HepG2 (cell line): ENCODE measurements around the gene RNPEPL1. TPM values are rescaled to one million over a fixed set of nuclear protein-coding genes. Genes with fewer than 3 reads are reported as not detected.

Experiments used
- ATAC-seq: fragments of 200-7000 bp; cut with Tn5 transposase; 3 replicates; pipeline ENCODE4 v1.9.1; 2020; ENCODE audit warnings: mild to moderate bottlenecking, moderate library complexity
- BruUV-seq: library from RNA; stranded (reverse); fragments of 400-500 nt; replicated peaks from 2 replicates; lab custom pipeline; 2021; lab: Mats Ljungman, UMichigan
- CTCF ChIA-PET: fragments of 300-600 bp; formaldehyde crosslinking; extraction: SDS; loops from one replicate; lab custom pipeline; 2021; ENCODE audit warnings: low total read pairs, inconsistent platforms, low intra/inter-chr PET ratio; lab: Yijun Ruan, JAX
- POLR2A ChIA-PET: fragments of 350-600 bp; sonication (Branson Sonifier 250); formaldehyde crosslinking; loops from one replicate; lab custom pipeline; 2020; ENCODE audit warnings: antibody characterized with exemption, inconsistent platforms; lab: Yijun Ruan, JAX
- DNase-seq: peaks from one replicate; pipeline ENCODE4 v3.0.0-alpha.2; 2015; ENCODE audit warnings: low spot score
- FAIRE-seq: peaks from 3 replicates; lab custom pipeline; 2011; peaks lifted over from hg19 to GRCh38; lab: Jason Lieb, UNC
- H2AFZ ChIP-seq: one replicate; pipeline ENCODE4 v1.6.1; 2011; ENCODE audit warnings: low read length, inconsistent platforms
- H3K27ac ChIP-seq: fragments of 300-600 bp; 3 replicates; pipeline ENCODE4 v1.8.0; 2011; ENCODE audit warnings: mixed run types, mild to moderate bottlenecking, mixed read lengths, low read length, inconsistent platforms; ENCODE audit not compliant: insufficient read depth; ENCODE audit errors: extremely low read length
- H3K27me3 ChIP-seq, 2 experiments: fragments of 200-600 bp in 1 of 2; 2 replicates in 1 of 2; 3 replicates in 1 of 2; pipeline versions ENCODE4 v1.6.0 to v1.8.0; 2011; ENCODE audit warnings: low read length in 2 of 2, mild to moderate bottlenecking in 2 of 2, moderate library complexity in 2 of 2, inconsistent platforms in 1 of 2; ENCODE audit not compliant: insufficient read depth in 2 of 2, control insufficient read depth in 1 of 2
- H3K36me3 ChIP-seq, 2 experiments: fragments of 200-600 bp in 1 of 2; replicated peaks in 1 of 2; 2 replicates in 1 of 2; 3 replicates in 1 of 2; pipeline versions ENCODE4 v1.5.1 to v1.8.0; 2011; ENCODE audit warnings: low read length in 2 of 2, inconsistent platforms in 1 of 2; ENCODE audit not compliant: insufficient read depth in 2 of 2, control insufficient read depth in 1 of 2
- H3K4me1 ChIP-seq: 2 replicates; pipeline ENCODE4 v1.5.1; 2012; ENCODE audit warnings: low read length, inconsistent platforms; ENCODE audit not compliant: insufficient read depth
- H3K4me2 ChIP-seq: 2 replicates; pipeline ENCODE4 v1.6.0; 2011; ENCODE audit warnings: low read depth, low read length, inconsistent platforms
- H3K4me3 ChIP-seq, 3 experiments: fragments of 200-600 bp in 1 of 3; sonication (generic), shearing (Covaris generic) in 1 of 3; replicated peaks in 1 of 3; 2 replicates each; pipeline ENCODE4 v1.5.1; 2011 to 2016; ENCODE audit warnings: low read length in 3 of 3, inconsistent platforms in 2 of 3, low read depth in 2 of 3, mild to moderate bottlenecking in 2 of 3, control low read depth in 1 of 3, mixed read lengths in 1 of 3; ENCODE audit not compliant: insufficient read depth in 1 of 3
- H3K79me2 ChIP-seq: one replicate; pipeline ENCODE4 v1.6.1; 2011; ENCODE audit warnings: low read length, inconsistent platforms; ENCODE audit not compliant: insufficient read depth
- H3K9ac ChIP-seq: 2 replicates; pipeline ENCODE4 v1.6.0; 2011; ENCODE audit warnings: mild to moderate bottlenecking, low read depth, low read length, inconsistent platforms; ENCODE audit not compliant: insufficient read depth
- H3K9me3 ChIP-seq: 2 replicates; pipeline ENCODE4 v1.5.1; 2012; ENCODE audit warnings: mild to moderate bottlenecking, low read length
- H4K20me1 ChIP-seq: 2 replicates; pipeline ENCODE4 v1.6.0; 2011; ENCODE audit warnings: inconsistent platforms, mild to moderate bottlenecking, low read length, moderate library complexity; ENCODE audit not compliant: insufficient read depth
- ARNT ChIP-seq: fragments of 450-650 bp; IDR thresholded peaks from 2 replicates; pipeline ENCODE4 v1.6.1; 2017
- CHD4 ChIP-seq: fragments of 200-600 bp; sonication (generic); IDR thresholded peaks from 2 replicates; pipeline ENCODE4 v1.7.0; 2017; ENCODE audit warnings: mild to moderate bottlenecking, low read length, borderline replicate concordance
- PCBP2 ChIP-seq: fragments of 200-400 bp; formaldehyde crosslinking; optimal IDR thresholded peaks from 2 replicates; pipeline ENCODE3; 2018; ENCODE audit warnings: low read length, low read depth; ENCODE audit not compliant: poor library complexity, severe bottlenecking
- TRIM22 ChIP-seq: fragments of 450-650 bp; IDR thresholded peaks from 2 replicates; pipeline ENCODE4 v1.6.1; 2017
- ZNF275 ChIP-seq: sonication (generic); formaldehyde crosslinking; IDR thresholded peaks from 2 replicates; pipeline ENCODE4 v1.8.0; 2022; ENCODE audit warnings: missing genetic modification reagents, mild to moderate bottlenecking, inconsistent platforms, borderline replicate concordance
- ZNF558 ChIP-seq: sonication (generic); formaldehyde crosslinking; IDR thresholded peaks from 2 replicates; pipeline ENCODE4 v1.9.0; 2022; ENCODE audit warnings: mild to moderate bottlenecking, missing genetic modification reagents, borderline replicate concordance
- WGBS: methylation state at CpG from one replicate; pipeline ENCODE4 v1.1.6; 2017; ENCODE audit warnings: low lambda C conversion rate; 5-methylcytosine and 5-hydroxymethylcytosine counted together
- in situ Hi-C: cut with HindIII; loops from 2 replicates; pipeline ENCODE4 v1.10.0; 2017; ENCODE audit warnings: low pct_unique_long_range_greater_than_20kb; ENCODE audit not compliant: extremely low pct_ligation_motif_present
- intact Hi-C: fragments of 100-400 bp; cut with micrococcal nuclease; formaldehyde crosslinking; loops from one replicate; pipeline ENCODE4 v1.10.0; 2022; ENCODE audit not compliant: unreplicated experiment
- polyA plus RNA-seq, 8 experiments: library from polyadenylated mRNA; depleted of rRNA in 3 of 8; stranded (reverse) in 7 of 8; unstranded in 1 of 8; fragments of >200 nt; fragmentation: Illumina TruSeq in 4 of 8; extraction: Trizol in 4 of 8; gene quantifications; 2 replicates each; pipeline versions ENCODE4 v1.2.1 to v1.2.3, GENCODE V29; 2011 to 2016; ENCODE audit warnings: low read depth in 4 of 8, missing spikeins in 1 of 8, mixed read lengths in 1 of 8; ENCODE audit not compliant: insufficient read depth in 1 of 8
- total RNA-seq, 5 experiments: library from RNA; depleted of rRNA; stranded (reverse); fragments of >200 nt; fragmentation: Illumina TruSeq; extraction: Trizol; gene quantifications; 2 replicates each; pipeline ENCODE4 v1.2.3, GENCODE V29; 2016; ENCODE audit warnings: low read depth in 1 of 5

RNPEPL1 gene
- total and polyA plus RNA-seq, 2 of the 13 experiments (the other 11 are each of a cell fraction or from before 2014, with no cell fraction given) = 13.0 to 18.0 TPM

- DNase-seq = no peak
- in situ Hi-C loops (no loop called here), intact Hi-C loops (no loop called here)
- BruUV-seq = no TSS peak
- Histone ChIP-seq H3K4me3 (no peak overlapping the region), H2AFZ (no peak overlapping the region), H3K4me2 (no peak overlapping the region), H3K36me3 (peaks cover 14 to 46% of the 10 kb centered on the region in 2 experiments), H4K20me1 (peaks cover 7% of the 10 kb centered on the region; the same call in 1 of the 2 replicates), H3K27me3 (no peaks in the 10 kb centered on the region), H3K27ac (no peak overlapping the region), H3K9ac (no peak overlapping the region), H3K79me2 (peaks cover 54% of the 10 kb centered on the region), H3K9me3 (peaks cover 9% of the 10 kb centered on the region), H3K4me1 (peaks cover 49% of the 10 kb centered on the region)
- no peak for FAIRE-seq
- ChIA-PET CTCF (no interaction called here), POLR2A (interaction anchor here (1.9 kb wide), 1 partner anchor 7 kb away, joined by 4 read pairs; no protein-coding TSS in a partner anchor)
- no peak for ATAC-seq
- TF ChIP-seq ZNF558 (CRISPR knock-in tag) (no peak), ZNF275 (no peak)
- 91% methylated on average over 10 of the region's 10 CpGs for WGBS
These were observed 43.4 kb downstream of the RNPEPL1 start for GRCh38 chr2:240611601-240612210.

GRCh38 chr2:240613781-240614180 is 45.5 kb downstream of the RNPEPL1 start:
- no peak overlapping the region for H3K4me3 ChIP-seq
- H3K4me2 ChIP-seq = no peak overlapping the region
- in situ Hi-C loops (no loop called here), intact Hi-C loops (no loop called here)
- H3K9ac ChIP-seq = no peak overlapping the region
- TF ChIP-seq CHD4 (no peak), ARNT (0 out of 2 replicates have a peak, but pooled peaks have one; percentile 10), TRIM22 (0 out of 2 replicates have a peak, but pooled peaks have one; percentile 42), PCBP2 (peak; percentile 92)
- 75% methylated on average over 4 of the region's 4 CpGs for WGBS
- ChIA-PET POLR2A (interaction anchor here (1.0 to 1.9 kb wide), 3 partner anchors 9 to 13 kb away, joined by 3 to 4 read pairs (median 3); no protein-coding TSS in a partner anchor), CTCF (no interaction called here)
- peaks cover 33% of the 10 kb centered on the region for H3K79me2 ChIP-seq
- ATAC-seq (no peak), DNase-seq (no peak), FAIRE-seq (peak; percentile 46)
- H3K27me3 ChIP-seq = no peaks in the 10 kb centered on the region
- peaks cover 28% of the 10 kb centered on the region for H3K4me1 ChIP-seq
- no peak overlapping the region for H2AFZ ChIP-seq
- no TSS peak for BruUV-seq
- H3K9me3 ChIP-seq = peaks cover 22% of the 10 kb centered on the region
- H3K36me3 ChIP-seq = peaks cover 20 to 61% of the 10 kb centered on the region in 2 experiments
- peaks cover 5% of the 10 kb centered on the region; the same call in 1 of the 2 replicates for H4K20me1 ChIP-seq
- H3K27ac ChIP-seq = no peak overlapping the region
